Dendritic cell treated with granulocyte-macrophage colony-stimulating factor and Interleukin-4, amounts not matched to agents 40 ng/mL and 50 ng/mL, for 4 days (primary cell): ENCODE results near the gene TPD52L1.

Source experiments
- H3K27ac Mint-ChIP-seq: one replicate; pipeline ENCODE4 v1.8.0; 2022; ENCODE audit warnings: mild to moderate bottlenecking, mixed read lengths
- H3K27me3 Mint-ChIP-seq: one replicate; pipeline ENCODE4 v1.8.0; 2022; ENCODE audit warnings: mild to moderate bottlenecking, mixed read lengths
- H3K36me3 Mint-ChIP-seq: one replicate; pipeline ENCODE4 v1.8.0; 2022; ENCODE audit warnings: low read depth, mixed read lengths
- H3K4me1 Mint-ChIP-seq: one replicate; pipeline ENCODE4 v1.8.0; 2022; ENCODE audit warnings: low read depth, mixed read lengths
- H3K4me3 Mint-ChIP-seq: one replicate; pipeline ENCODE4 v1.8.0; 2022; ENCODE audit warnings: mild to moderate bottlenecking, moderate library complexity, mixed read lengths
- H3K9me3 Mint-ChIP-seq: one replicate; pipeline ENCODE4 v1.8.0; 2022; ENCODE audit warnings: mixed read lengths
- intact Hi-C: fragments of 100-400 bp; cut with micrococcal nuclease; formaldehyde crosslinking; loops from one replicate; pipeline ENCODE4 v1.15.0; 2022

Gene TPD52L1

GRCh38 chr6:125174626-125175025 is 21.1 kb downstream of the TPD52L1 start:
- Mint-ChIP-seq H3K36me3 (no peaks in the 10 kb centered on the region), H3K4me1 (peaks cover 11% of the 10 kb centered on the region), H3K27me3 (no peaks in the 10 kb centered on the region), H3K4me3 (no peak overlapping the region), H3K27ac (no peak overlapping the region), H3K9me3 (no peaks in the 10 kb centered on the region)
- intact Hi-C loops: no loop called here

GRCh38 chr6:125175466-125176048 is 22.0 kb downstream of the TPD52L1 start:
- intact Hi-C loops: no loop called here
- Mint-ChIP-seq H3K27ac (no peak overlapping the region), H3K27me3 (no peaks in the 10 kb centered on the region), H3K9me3 (no peaks in the 10 kb centered on the region), H3K4me1 (peaks cover 8% of the 10 kb centered on the region), H3K4me3 (no peak overlapping the region), H3K36me3 (no peaks in the 10 kb centered on the region)

- Mint-ChIP-seq H3K27ac (no peak overlapping the region), H3K27me3 (no peaks in the 10 kb centered on the region), H3K4me1 (no peaks in the 10 kb centered on the region), H3K9me3 (no peaks in the 10 kb centered on the region), H3K4me3 (no peak overlapping the region), H3K36me3 (no peaks in the 10 kb centered on the region)
- intact Hi-C loops: no loop called here
Measured at GRCh38 chr6:125182237-125183008, 28.9 kb downstream of the TPD52L1 start.

- no peak overlapping the region for H3K4me3 Mint-ChIP-seq
- H3K4me1 Mint-ChIP-seq: no peaks in the 10 kb centered on the region
- H3K27ac Mint-ChIP-seq: no peak overlapping the region
- intact Hi-C loops: no loop called here
- H3K9me3 Mint-ChIP-seq: no peaks in the 10 kb centered on the region
- no peaks in the 10 kb centered on the region for H3K27me3 Mint-ChIP-seq
- H3K36me3 Mint-ChIP-seq: no peaks in the 10 kb centered on the region
Measured at GRCh38 chr6:125183391-125183790, 29.8 kb downstream of the TPD52L1 start.

- intact Hi-C loops: no loop called here
- H3K9me3 Mint-ChIP-seq: no peaks in the 10 kb centered on the region
- no peaks in the 10 kb centered on the region for H3K27me3 Mint-ChIP-seq
Measured at GRCh38 chr6:125188037-125188436, 34.5 kb downstream of the TPD52L1 start.

GRCh38 chr6:125188594-125189203 is 35.1 kb downstream of the TPD52L1 start:
- no peaks in the 10 kb centered on the region for H3K36me3 Mint-ChIP-seq
- no peaks in the 10 kb centered on the region for H3K9me3 Mint-ChIP-seq
- no peaks in the 10 kb centered on the region for H3K4me1 Mint-ChIP-seq
- H3K4me3 Mint-ChIP-seq: no peak overlapping the region
- H3K27me3 Mint-ChIP-seq: no peaks in the 10 kb centered on the region
- no peak overlapping the region for H3K27ac Mint-ChIP-seq
- intact Hi-C loops: no loop called here

More at GRCh38 chr6:125188037-125188436, 34.5 kb downstream of the TPD52L1 start:
- no peaks in the 10 kb centered on the region for H3K4me1 Mint-ChIP-seq
- no peak overlapping the region for H3K4me3 Mint-ChIP-seq
- no peak overlapping the region for H3K27ac Mint-ChIP-seq
- H3K36me3 Mint-ChIP-seq: no peaks in the 10 kb centered on the region

GRCh38 chr6:125189494-125189893 is 35.9 kb downstream of the TPD52L1 start:
- H3K27me3 Mint-ChIP-seq: no peaks in the 10 kb centered on the region
- intact Hi-C loops: no loop called here
- no peaks in the 10 kb centered on the region for H3K4me1 Mint-ChIP-seq
- no peak overlapping the region for H3K4me3 Mint-ChIP-seq
- no peaks in the 10 kb centered on the region for H3K36me3 Mint-ChIP-seq
- H3K27ac Mint-ChIP-seq: no peak overlapping the region
- no peaks in the 10 kb centered on the region for H3K9me3 Mint-ChIP-seq

GRCh38 chr6:125190667-125191066 is 37.1 kb downstream of the TPD52L1 start:
- intact Hi-C loops: no loop called here
- H3K4me1 Mint-ChIP-seq: peaks cover 7% of the 10 kb centered on the region
- H3K36me3 Mint-ChIP-seq: no peaks in the 10 kb centered on the region
- no peaks in the 10 kb centered on the region for H3K27me3 Mint-ChIP-seq
- H3K27ac Mint-ChIP-seq: no peak overlapping the region
- no peaks in the 10 kb centered on the region for H3K9me3 Mint-ChIP-seq
- H3K4me3 Mint-ChIP-seq: no peak overlapping the region

- Mint-ChIP-seq H3K27me3 (no peaks in the 10 kb centered on the region), H3K27ac (no peak overlapping the region), H3K4me3 (no peak overlapping the region), H3K36me3 (no peaks in the 10 kb centered on the region), H3K4me1 (peaks cover 7% of the 10 kb centered on the region), H3K9me3 (no peaks in the 10 kb centered on the region)
- intact Hi-C loops: no loop called here
Measured at GRCh38 chr6:125191916-125192609, 38.5 kb downstream of the TPD52L1 start.

- intact Hi-C loops: no loop called here
- H3K27me3 Mint-ChIP-seq: no peaks in the 10 kb centered on the region
- no peaks in the 10 kb centered on the region for H3K9me3 Mint-ChIP-seq
- no peaks in the 10 kb centered on the region for H3K36me3 Mint-ChIP-seq
- no peak overlapping the region for H3K4me3 Mint-ChIP-seq
- H3K27ac Mint-ChIP-seq: no peak overlapping the region
- peaks cover 11% of the 10 kb centered on the region for H3K4me1 Mint-ChIP-seq
Measured at GRCh38 chr6:125192610-125192930, 39.0 kb downstream of the TPD52L1 start.

GRCh38 chr6:125193208-125193607 is 39.6 kb downstream of the TPD52L1 start:
- Mint-ChIP-seq H3K9me3 (no peaks in the 10 kb centered on the region), H3K4me3 (no peak overlapping the region), H3K27ac (no peak overlapping the region), H3K27me3 (no peaks in the 10 kb centered on the region), H3K36me3 (no peaks in the 10 kb centered on the region), H3K4me1 (peaks cover 18% of the 10 kb centered on the region)
- intact Hi-C loops: no loop called here

GRCh38 chr6:125194941-125195340 is 41.4 kb downstream of the TPD52L1 start:
- no peak overlapping the region for H3K4me3 Mint-ChIP-seq
- no peak overlapping the region for H3K27ac Mint-ChIP-seq
- H3K36me3 Mint-ChIP-seq: no peaks in the 10 kb centered on the region
- H3K27me3 Mint-ChIP-seq: no peaks in the 10 kb centered on the region
- no peaks in the 10 kb centered on the region for H3K9me3 Mint-ChIP-seq
- peaks cover 21% of the 10 kb centered on the region for H3K4me1 Mint-ChIP-seq
- intact Hi-C loops: no loop called here

- Mint-ChIP-seq H3K27ac (no peak overlapping the region), H3K9me3 (no peaks in the 10 kb centered on the region), H3K4me3 (no peak overlapping the region), H3K27me3 (no peaks in the 10 kb centered on the region), H3K4me1 (peaks cover 22% of the 10 kb centered on the region), H3K36me3 (no peaks in the 10 kb centered on the region)
- intact Hi-C loops: no loop called here
Measured at GRCh38 chr6:125195526-125195925, 42.0 kb downstream of the TPD52L1 start.

- intact Hi-C loops: no loop called here
- H3K4me1 Mint-ChIP-seq: peaks cover 30% of the 10 kb centered on the region
- H3K4me3 Mint-ChIP-seq: no peak overlapping the region
- no peaks in the 10 kb centered on the region for H3K9me3 Mint-ChIP-seq
- no peak overlapping the region for H3K27ac Mint-ChIP-seq
- H3K36me3 Mint-ChIP-seq: no peaks in the 10 kb centered on the region
- H3K27me3 Mint-ChIP-seq: no peaks in the 10 kb centered on the region
Measured at GRCh38 chr6:125196613-125197012, 43.0 kb downstream of the TPD52L1 start.
